A673 (cell line): ENCODE results near the gene TBCD. TPM values are rescaled to one million over a fixed set of nuclear protein-coding genes. Genes with fewer than 3 reads are reported as not detected.

Experiments used
- BruUV-seq: library from RNA; stranded (reverse); fragments of 400-500 nt; replicated peaks from 2 replicates; lab custom pipeline; 2021; lab: Mats Ljungman, UMichigan
- CTCF ChIA-PET: fragments of 300-600 bp; sonication (Branson Sonifier 250); formaldehyde crosslinking; loops from one replicate; lab custom pipeline; 2022; ENCODE audit warnings: antibody characterized with exemption; lab: Charles Lee
- POLR2A ChIA-PET: fragments of 300-600 bp; sonication (Branson Sonifier 250); formaldehyde crosslinking; loops from one replicate; lab custom pipeline; 2022; ENCODE audit warnings: antibody characterized with exemption; ENCODE audit not compliant: low non-redundant PET; lab: Charles Lee
- DNase-seq: peaks from one replicate; pipeline ENCODE4 v3.0.0-alpha.2; 2015; ENCODE audit warnings: low spot score
- H3K27ac ChIP-seq: fragments of 200-600 bp; sonication (generic); 2 replicates; pipeline ENCODE4 v1.5.1; 2016; ENCODE audit warnings: mixed run types, low read depth, mild to moderate bottlenecking, mixed read lengths, antibody characterized with exemption, low read length; ENCODE audit not compliant: poor library complexity, severe bottlenecking
- H3K27me3 ChIP-seq: fragments of 200-600 bp; sonication (generic); replicated peaks from 2 replicates; pipeline ENCODE4 v1.6.1; 2017; ENCODE audit warnings: mixed run types, low read depth, mild to moderate bottlenecking, mixed read lengths, antibody characterized with exemption, low read length; ENCODE audit not compliant: insufficient read depth, poor library complexity
- H3K36me3 ChIP-seq: fragments of 200-600 bp; sonication (generic); 2 replicates; pipeline ENCODE4 v1.6.1; 2016; ENCODE audit warnings: mixed run types, mild to moderate bottlenecking, mixed read lengths, antibody characterized with exemption, low read length; ENCODE audit not compliant: insufficient read depth, poor library complexity, severe bottlenecking
- H3K4me1 ChIP-seq: fragments of 200-600 bp; sonication (generic); 2 replicates; pipeline ENCODE4 v1.6.1; 2017; ENCODE audit warnings: mixed run types, mild to moderate bottlenecking, mixed read lengths, antibody characterized with exemption, low read length; ENCODE audit not compliant: insufficient read depth, poor library complexity, severe bottlenecking
- H3K4me3 ChIP-seq: fragments of 200-600 bp; sonication (generic); 2 replicates; pipeline ENCODE4 v1.5.1; 2016; ENCODE audit warnings: low read depth, mixed run types, mild to moderate bottlenecking, mixed read lengths, low read length; ENCODE audit not compliant: poor library complexity, severe bottlenecking
- H3K9me3 ChIP-seq: fragments of 200-600 bp; sonication (generic); 2 replicates; pipeline ENCODE4 v1.6.1; 2016; ENCODE audit warnings: mixed run types, low read depth, mild to moderate bottlenecking, mixed read lengths, antibody characterized with exemption, low read length; ENCODE audit not compliant: poor library complexity, severe bottlenecking
- CTCF ChIP-seq: fragments of 300-800, 200-600 bp; sonication (generic); conservative IDR thresholded peaks from 2 replicates; pipeline ENCODE4 v1.5.1; 2017; ENCODE audit warnings: low read depth, mild to moderate bottlenecking, antibody characterized with exemption, low read length, moderate library complexity, mixed read lengths
- EZH2 ChIP-seq: fragments of 200-600 bp; sonication (generic); IDR thresholded peaks from 2 replicates; pipeline ENCODE4 v1.6.1; 2017; ENCODE audit warnings: borderline replicate concordance, low read depth, mild to moderate bottlenecking, mixed read lengths, antibody characterized with exemption, low read length; ENCODE audit not compliant: poor library complexity, severe bottlenecking
- intact Hi-C: fragments of 100-400 bp; cut with micrococcal nuclease; formaldehyde crosslinking; loops from one replicate; pipeline ENCODE4 v1.10.0; 2022; ENCODE audit not compliant: unreplicated experiment
- total RNA-seq: library from RNA; stranded (reverse); gene quantifications from 2 replicates; pipeline ENCODE4 v1.2.3, GENCODE V29; 2021

The TBCD gene
- total RNA-seq, 1 experiment from 2014 or later = 113 TPM

GRCh38 chr17:82956146-82956725, 204.4 kb downstream of the TBCD start:
- DNase-seq = no peak
- CTCF ChIA-PET = no interaction called here
- Histone ChIP-seq H3K27me3 (no peaks in the 10 kb centered on the region), H3K9me3 (peaks cover 6% of the 10 kb centered on the region), H3K36me3 (no peaks in the 10 kb centered on the region), H3K4me3 (no peak overlapping the region), H3K4me1 (no peaks in the 10 kb centered on the region), H3K27ac (no peak overlapping the region)
- POLR2A ChIA-PET = no interaction called here
- intact Hi-C loops = no loop called here
- BruUV-seq = no TSS peak
- TF ChIP-seq CTCF (no peak), EZH2 (no peak)

GRCh38 chr17:82956726-82957468, 205.0 kb downstream of the TBCD start:
- intact Hi-C loops = no loop called here
- ChIA-PET POLR2A (no interaction called here), CTCF (no interaction called here)
- H3K4me3 ChIP-seq = no peak overlapping the region
- no peak overlapping the region for H3K27ac ChIP-seq
- no peaks in the 10 kb centered on the region for H3K4me1 ChIP-seq
- H3K27me3 ChIP-seq = no peaks in the 10 kb centered on the region
- BruUV-seq = no TSS peak
- TF ChIP-seq EZH2 (no peak), CTCF (no peak)
- H3K9me3 ChIP-seq = peaks cover 5% of the 10 kb centered on the region
- no peaks in the 10 kb centered on the region for H3K36me3 ChIP-seq
- DNase-seq = no peak

- H3K27ac ChIP-seq = no peak overlapping the region
- intact Hi-C loops = no loop called here
- no peaks in the 10 kb centered on the region for H3K36me3 ChIP-seq
- peaks cover 2% of the 10 kb centered on the region for H3K9me3 ChIP-seq
- no TSS peak for BruUV-seq
- H3K4me3 ChIP-seq = no peak overlapping the region
- H3K4me1 ChIP-seq = no peaks in the 10 kb centered on the region
- TF ChIP-seq CTCF = no peak
- no peak for TF ChIP-seq EZH2
- POLR2A ChIA-PET = no interaction called here
- DNase-seq = no peak
- H3K27me3 ChIP-seq = no peaks in the 10 kb centered on the region
- CTCF ChIA-PET = no interaction called here
Measured at GRCh38 chr17:82957469-82957795, 205.6 kb downstream of the TBCD start.
